Neuronal stem cell (in vitro differentiated cells): ENCODE data around the gene TIMM23.

Experiments used
- DNase-seq: peaks from one replicate; pipeline ENCODE4 v3.0.0-alpha.2; 2013; ENCODE audit warnings: low spot score
- H2AFZ ChIP-seq: one replicate; pipeline ENCODE4 v1.6.1; 2013; ENCODE audit warnings: mild to moderate bottlenecking, low read length, inconsistent platforms
- H2AK5ac ChIP-seq: 2 replicates; pipeline ENCODE4 v1.6.1; 2013; ENCODE audit warnings: low read depth, mild to moderate bottlenecking, inconsistent platforms, low read length, moderate library complexity, mixed read lengths
- H2BK120ac ChIP-seq: 2 replicates; pipeline ENCODE4 v1.6.1; 2013; ENCODE audit warnings: low read depth, mild to moderate bottlenecking, inconsistent platforms, low read length, moderate library complexity, mixed read lengths
- H2BK12ac ChIP-seq: one replicate; pipeline ENCODE4 v1.6.1; 2013; ENCODE audit warnings: low read length, inconsistent platforms
- H2BK15ac ChIP-seq: 2 replicates; pipeline ENCODE4 v1.6.1; 2013; ENCODE audit warnings: mild to moderate bottlenecking, low read length, inconsistent platforms, mixed read lengths
- H2BK5ac ChIP-seq: one replicate; pipeline ENCODE4 v1.6.1; 2013; ENCODE audit warnings: inconsistent platforms, mild to moderate bottlenecking, low read length, moderate library complexity
- H3K14ac ChIP-seq: one replicate; pipeline ENCODE4 v1.6.1; 2013; ENCODE audit warnings: low read length, inconsistent platforms
- H3K18ac ChIP-seq: 2 replicates; pipeline ENCODE4 v1.6.1; 2013; ENCODE audit warnings: low read length, inconsistent platforms
- H3K23ac ChIP-seq: 2 replicates; pipeline ENCODE4 v1.6.1; 2013; ENCODE audit warnings: low read depth, mild to moderate bottlenecking, mixed read lengths, low read length, inconsistent platforms; ENCODE audit not compliant: poor library complexity
- H3K27ac ChIP-seq: replicated peaks from 3 replicates; pipeline ENCODE4 v1.5.1; 2013; ENCODE audit warnings: low read length, inconsistent platforms
- H3K27me3 ChIP-seq, 3 experiments: 2 replicates each; pipeline ENCODE4 v1.6.1; 2013; ENCODE audit warnings: low read length in 3 of 3, mild to moderate bottlenecking in 2 of 3, inconsistent platforms in 1 of 3, low read depth in 1 of 3, mixed read lengths in 1 of 3, moderate library complexity in 1 of 3; ENCODE audit not compliant: control insufficient read depth in 3 of 3, insufficient read depth in 3 of 3
- H3K36me3 ChIP-seq, 2 donors: replicated peaks in 1 of 2; 2 replicates each; pipeline ENCODE4 v1.6.1; 2013; ENCODE audit warnings: low read length in 2 of 2; ENCODE audit not compliant: control insufficient read depth in 2 of 2, insufficient read depth in 2 of 2
- H3K4ac ChIP-seq: 2 replicates; pipeline ENCODE4 v1.6.1; 2013; ENCODE audit warnings: inconsistent platforms, mild to moderate bottlenecking, low read length, moderate library complexity
- H3K4me1 ChIP-seq, 2 donors: 1 replicate in 1 of 2; 2 replicates in 1 of 2; pipeline ENCODE4 v1.6.1; 2013; ENCODE audit warnings: low read length in 2 of 2, low read depth in 1 of 2; ENCODE audit not compliant: control insufficient read depth in 2 of 2, insufficient read depth in 1 of 2
- H3K4me2 ChIP-seq: one replicate; pipeline ENCODE4 v1.6.1; 2013; ENCODE audit warnings: mild to moderate bottlenecking, low read length, inconsistent platforms; ENCODE audit not compliant: insufficient read depth, poor library complexity, severe bottlenecking
- H3K4me3 ChIP-seq, 2 donors: 2 replicates each; pipeline ENCODE4 v1.5.1; 2013; ENCODE audit warnings: low read length in 2 of 2, mild to moderate bottlenecking in 2 of 2, inconsistent platforms in 1 of 2, moderate library complexity in 1 of 2
- H3K79me1 ChIP-seq: one replicate; pipeline ENCODE4 v1.6.1; 2013; ENCODE audit warnings: low read depth, mild to moderate bottlenecking, inconsistent platforms, low read length, moderate library complexity
- H3K9ac ChIP-seq: one replicate; pipeline ENCODE4 v1.6.1; 2013; ENCODE audit warnings: mild to moderate bottlenecking, low read depth, low read length, inconsistent platforms; ENCODE audit not compliant: poor library complexity
- H3K9me3 ChIP-seq, 2 donors: replicated peaks in 1 of 2; 2 replicates each; pipeline versions ENCODE3 to v1.6.1; 2013; ENCODE audit warnings: low read length in 2 of 2, mild to moderate bottlenecking in 2 of 2, inconsistent platforms in 1 of 2, low read depth in 1 of 2, mixed read lengths in 1 of 2, moderate library complexity in 1 of 2; ENCODE audit not compliant: control insufficient read depth in 2 of 2, insufficient read depth in 1 of 2
- H4K8ac ChIP-seq: one replicate; pipeline ENCODE4 v1.6.1; 2013; ENCODE audit warnings: low read depth, mild to moderate bottlenecking, inconsistent platforms, low read length, moderate library complexity
- H4K91ac ChIP-seq: one replicate; pipeline ENCODE4 v1.6.1; 2013; ENCODE audit warnings: low read length, low read depth, mild to moderate bottlenecking, inconsistent platforms; ENCODE audit not compliant: poor library complexity
- WGBS, 2 donors: extraction: QIAGEN DNeasy Blood & Tissue Kit; methylation state at CpG; one replicate each; pipeline ENCODE4 v1.1.7; 2013; ENCODE audit warnings: missing lambda C conversion rate in 2 of 2, mixed read lengths in 1 of 2; ENCODE audit not compliant: insufficient read length in 2 of 2, insufficient replicate concordance in 1 of 2; ENCODE audit errors: extremely low coverage in 2 of 2; 5-methylcytosine and 5-hydroxymethylcytosine counted together

TIMM23 gene

DNA sequence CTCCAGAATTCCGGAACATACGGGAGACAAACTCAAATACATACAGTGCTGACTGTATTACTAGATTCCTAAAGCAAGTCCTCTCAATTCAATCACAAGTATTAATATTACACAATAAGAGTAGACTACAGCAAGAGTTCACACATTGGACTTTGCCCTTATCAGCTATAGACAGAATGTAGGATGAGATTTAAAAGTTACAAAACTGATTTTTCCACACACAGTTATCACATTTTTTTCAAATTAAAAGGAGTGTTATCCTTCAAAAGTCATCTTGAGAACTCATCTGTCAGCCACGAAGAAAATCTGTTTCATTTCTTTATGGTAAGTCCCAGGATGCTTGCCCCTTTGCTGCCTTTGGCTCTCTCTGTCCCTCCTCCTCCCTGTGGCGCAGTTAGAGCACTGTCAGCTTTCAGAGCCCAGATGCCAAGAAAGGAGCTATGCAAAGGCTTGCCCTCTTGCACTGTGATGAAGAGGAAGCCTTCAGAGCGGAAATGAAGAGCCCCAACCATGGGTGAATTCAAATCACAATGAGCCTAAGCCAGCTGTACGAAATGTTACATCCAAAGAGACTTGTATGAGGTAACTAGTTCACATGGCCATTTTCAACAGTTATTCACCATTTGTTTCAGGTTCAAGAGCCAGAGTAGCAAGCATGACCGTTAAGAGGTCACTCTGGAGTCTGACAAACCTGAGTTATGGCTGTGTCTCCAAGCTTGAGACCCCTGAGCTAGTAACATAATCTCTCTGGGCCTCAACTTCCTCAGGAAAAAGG lies 47.5 kb downstream of the TIMM23 start:
- Histone ChIP-seq H2BK120ac (no peak overlapping the region), H3K9ac (no peak overlapping the region), H2BK12ac (no peak overlapping the region), H2BK5ac (no peak overlapping the region), H3K27ac (no peak overlapping the region), H3K23ac (no peak overlapping the region), H3K36me3 (peaks cover 3 to 31% of the 10 kb centered on the region in 2 donors), H3K4me3 (no peak overlapping the region), H4K8ac (no peak overlapping the region), H3K27me3 (no peaks in the 10 kb centered on the region), H3K14ac (no peak overlapping the region), H3K79me1 (peaks cover 3% of the 10 kb centered on the region), H3K4me1 (peaks cover 0 to 3% of the 10 kb centered on the region in 2 donors), H3K9me3 (no peaks in the 10 kb centered on the region), H4K91ac (no peak overlapping the region), H2BK15ac (no peak overlapping the region), H3K4me2 (no peak overlapping the region), H2AK5ac (no peak overlapping the region), H2AFZ (no peak overlapping the region), H3K4ac (no peak overlapping the region), H3K18ac (no peak overlapping the region)
- DNase-seq, result no peak
- no CpG with 5 or more reads among the region's 7 CpGs for WGBS, 2 donors

DNA sequence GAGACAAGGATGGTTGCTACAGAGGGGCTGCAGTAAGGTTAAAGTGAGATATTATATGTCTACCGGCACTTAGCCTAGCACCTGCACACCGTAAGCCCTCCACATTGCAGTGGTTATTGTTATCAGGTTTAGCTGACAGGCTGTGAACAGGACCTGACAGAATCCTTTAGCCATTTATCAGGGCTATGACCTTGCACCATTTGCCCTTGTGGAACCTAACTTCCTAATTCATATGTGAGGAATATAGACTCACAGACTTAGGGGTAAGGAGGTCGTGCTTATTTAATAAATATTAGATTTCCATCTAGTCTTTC lies 48.0 kb downstream of the TIMM23 start:
- Histone ChIP-seq H3K14ac (no peak overlapping the region), H3K36me3 (peaks cover 0 to 27% of the 10 kb centered on the region in 2 donors), H3K9me3 (no peaks in the 10 kb centered on the region), H3K18ac (no peak overlapping the region), H3K4ac (no peak overlapping the region), H2BK12ac (no peak overlapping the region), H4K91ac (no peak overlapping the region), H3K4me1 (peaks cover 0 to 3% of the 10 kb centered on the region in 2 donors), H2AK5ac (no peak overlapping the region), H3K23ac (no peak overlapping the region), H3K4me3 (no peak overlapping the region), H3K4me2 (no peak overlapping the region), H3K79me1 (peaks cover 3% of the 10 kb centered on the region), H2BK15ac (no peak overlapping the region), H3K27me3 (no peaks in the 10 kb centered on the region), H2AFZ (no peak overlapping the region), H2BK120ac (no peak overlapping the region), H4K8ac (no peak overlapping the region), H3K9ac (no peak overlapping the region), H2BK5ac (no peak overlapping the region), H3K27ac (no peak overlapping the region)
- DNase-seq, result no peak
- no CpG with 5 or more reads among the region's 3 CpGs for WGBS, 2 donors

DNA sequence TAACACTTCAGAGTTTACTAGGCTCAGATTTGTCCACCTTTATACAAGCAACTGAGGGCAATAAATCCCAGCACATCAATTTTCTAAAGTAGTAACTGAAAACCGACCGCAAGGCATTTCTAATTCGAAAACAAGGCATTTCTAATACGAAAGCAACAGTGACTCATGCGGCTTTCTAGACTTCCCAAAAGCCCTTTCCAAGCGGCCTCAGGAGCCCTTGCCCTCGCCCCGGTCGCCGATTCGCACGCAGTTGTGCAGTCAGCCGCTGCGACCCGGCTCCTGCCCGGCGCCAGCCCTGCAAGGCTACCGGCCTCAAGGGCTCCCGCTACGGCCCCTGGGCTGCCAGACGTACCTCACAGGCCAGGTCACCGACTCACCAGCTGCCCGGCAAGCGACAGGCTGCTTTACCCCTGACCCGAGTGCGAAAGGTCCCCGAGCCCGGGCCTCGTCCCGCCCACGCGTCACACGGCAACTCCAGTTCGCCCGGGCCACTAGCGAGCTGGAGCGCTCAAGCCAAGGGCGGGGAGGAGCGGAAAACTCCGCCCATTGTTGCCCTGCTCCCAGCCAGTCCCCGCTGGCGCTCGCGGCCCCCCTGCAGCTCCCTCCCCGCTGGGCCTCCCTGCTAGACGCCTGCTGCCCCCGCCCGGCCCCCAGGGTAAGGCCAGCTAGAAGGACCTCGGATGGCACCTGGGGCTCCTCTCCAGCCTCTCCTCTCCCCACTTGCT lies 50.9 kb downstream of the TIMM23 start:
- peak overlapping the region; percentile 66 for H3K23ac ChIP-seq
- H4K8ac ChIP-seq, result no peak overlapping the region

DNA sequence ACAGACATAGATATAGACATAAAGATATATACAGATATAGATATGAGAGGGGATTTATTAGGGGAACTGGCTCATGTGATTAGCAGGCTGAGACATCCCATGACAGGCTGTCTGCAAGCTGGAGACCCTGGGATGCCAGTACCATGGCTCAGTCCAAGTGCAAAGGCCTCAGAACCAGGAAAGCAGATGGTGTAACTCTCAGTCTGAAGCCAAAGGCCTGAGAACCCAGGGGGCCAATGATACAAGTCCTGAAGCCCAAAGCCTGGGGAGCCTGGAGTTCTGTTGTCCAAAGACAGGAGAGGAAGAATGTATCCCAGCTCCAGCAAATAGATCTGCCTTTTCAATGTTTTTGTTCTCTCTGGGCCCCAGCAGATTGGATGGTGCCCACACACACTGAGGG lies 52.7 kb downstream of the TIMM23 start:
- Histone ChIP-seq H2AFZ (no peak overlapping the region), H3K4ac (no peak overlapping the region), H3K36me3 (peaks cover 0 to 7% of the 10 kb centered on the region in 2 donors), H2BK120ac (no peak overlapping the region), H4K8ac (no peak overlapping the region), H3K9me3 (no peaks in the 10 kb centered on the region), H3K14ac (no peak overlapping the region), H3K27me3 (no peaks in the 10 kb centered on the region), H2BK12ac (no peak overlapping the region), H3K23ac (no peak overlapping the region), H3K4me2 (no peak overlapping the region), H3K4me3 (no peak overlapping the region), H2BK5ac (no peak overlapping the region), H3K4me1 (peaks cover 3 to 12% of the 10 kb centered on the region in 2 donors), H3K18ac (no peak overlapping the region), H3K79me1 (peaks cover 2% of the 10 kb centered on the region), H4K91ac (no peak overlapping the region), H2AK5ac (no peak overlapping the region), H2BK15ac (no peak overlapping the region), H3K9ac (no peak overlapping the region), H3K27ac (no peak overlapping the region)
- no peak for DNase-seq

More for the DNA sequence above, 50.9 kb downstream of the TIMM23 start:
- Histone ChIP-seq H3K27ac (no peak overlapping the region), H2AK5ac (no peak overlapping the region), H3K4me2 (peak overlapping the region; percentile 60), H3K4me3 (peak overlapping the region; percentile 53 to 88), H2BK120ac (no peak overlapping the region), H3K4me1 (peaks cover 0 to 3% of the 10 kb centered on the region in 2 donors), H3K79me1 (peaks cover 1% of the 10 kb centered on the region), H2BK15ac (no peak overlapping the region), H3K27me3 (no peaks in the 10 kb centered on the region), H3K36me3 (peaks cover 0 to 11% of the 10 kb centered on the region in 2 donors), H3K9ac (peak overlapping the region; percentile 90), H4K91ac (no peak overlapping the region), H2BK5ac (no peak overlapping the region), H2AFZ (peak overlapping the region; percentile 82), H3K18ac (peak overlapping the region; percentile 20), H2BK12ac (no peak overlapping the region), H3K4ac (no peak overlapping the region), H3K14ac (no peak overlapping the region), H3K9me3 (no peaks in the 10 kb centered on the region)
- DNase-seq, result peak; percentile 76
- WGBS, 2 donors, result no CpG with 5 or more reads among the region's 49 CpGs
